Fibroblast of lung (primary cell): ENCODE data around the gene BCL11A.

Experiments
- EZH2 ChIP-seq: IDR thresholded peaks from 2 replicates; pipeline ENCODE4 v1.5.1; 2012; ENCODE audit warnings: low read length, control low read depth, mild to moderate bottlenecking; ENCODE audit errors: missing control alignments
- TF ChIP-seq, protein P1 (sequence below), 2 donors: IDR thresholded peaks in 1 of 2; conservative IDR thresholded peaks in 1 of 2; 1 replicate in 1 of 2; 2 replicates in 1 of 2; pipeline ENCODE4 v1.5.1; 2011 to 2012; ENCODE audit warnings: low read length in 2 of 2, control low read depth in 1 of 2, inconsistent platforms in 1 of 2, low read depth in 1 of 2, mild to moderate bottlenecking in 1 of 2

GRCh38 chr2:60488291-60488690 lies 65.2 kb downstream of the BCL11A start:
- TF ChIP-seq, protein P1, sequence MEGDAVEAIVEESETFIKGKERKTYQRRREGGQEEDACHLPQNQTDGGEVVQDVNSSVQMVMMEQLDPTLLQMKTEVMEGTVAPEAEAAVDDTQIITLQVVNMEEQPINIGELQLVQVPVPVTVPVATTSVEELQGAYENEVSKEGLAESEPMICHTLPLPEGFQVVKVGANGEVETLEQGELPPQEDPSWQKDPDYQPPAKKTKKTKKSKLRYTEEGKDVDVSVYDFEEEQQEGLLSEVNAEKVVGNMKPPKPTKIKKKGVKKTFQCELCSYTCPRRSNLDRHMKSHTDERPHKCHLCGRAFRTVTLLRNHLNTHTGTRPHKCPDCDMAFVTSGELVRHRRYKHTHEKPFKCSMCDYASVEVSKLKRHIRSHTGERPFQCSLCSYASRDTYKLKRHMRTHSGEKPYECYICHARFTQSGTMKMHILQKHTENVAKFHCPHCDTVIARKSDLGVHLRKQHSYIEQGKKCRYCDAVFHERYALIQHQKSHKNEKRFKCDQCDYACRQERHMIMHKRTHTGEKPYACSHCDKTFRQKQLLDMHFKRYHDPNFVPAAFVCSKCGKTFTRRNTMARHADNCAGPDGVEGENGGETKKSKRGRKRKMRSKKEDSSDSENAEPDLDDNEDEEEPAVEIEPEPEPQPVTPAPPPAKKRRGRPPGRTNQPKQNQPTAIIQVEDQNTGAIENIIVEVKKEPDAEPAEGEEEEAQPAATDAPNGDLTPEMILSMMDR (conservative IDR thresholded peaks at IDR 0.05 in 1 of 2, IDR thresholded peaks at IDR 0.05 in 1 of 2; ENCODE audit: low read depth in 1 of 2, low read length in 2 of 2) = no peak
- no peak for TF ChIP-seq EZH2
